Measurements from ENCODE around the gene LRCH1. TPM values are rescaled to one million over a fixed set of nuclear protein-coding genes. Genes with fewer than 3 reads are reported as not detected.

LRCH1 gene
- polyA plus RNA-seq, 1 of the 3 experiments (the other 2 are of a cell fraction) = 5.5 TPM

- Histone ChIP-seq H3K4me3 (ENCODE audit: low read depth in 2 of 2, low read length in 1 of 2) (no peak overlapping the region), H3K4me2 (no peak overlapping the region), H3K36me3 (replicated peaks in 1 of 2; ENCODE audit: control insufficient read depth in 1 of 2, insufficient read depth in 2 of 2, low read length in 1 of 2) (peaks cover 0 to 4% of the 10 kb centered on the region in 2 experiments), H3K4me1 (ENCODE audit: control insufficient read depth in 1 of 2, insufficient read depth in 2 of 2, low read depth in 1 of 2, low read length in 1 of 2) (peaks cover 0 to 15% of the 10 kb centered on the region in 2 experiments; a peak in 1 of 4 replicates), H3K27ac (ENCODE audit: low read depth in 2 of 2, low read length in 1 of 2) (no peak overlapping the region), H3K9me3 (no peaks in the 10 kb centered on the region), H3F3A (replicated peaks; ENCODE audit: insufficient read depth) (peaks cover 7% of the 10 kb centered on the region), H3K27me3 (ENCODE audit: insufficient read depth) (no peaks in the 10 kb centered on the region), H3K9me2 (no peaks in the 10 kb centered on the region), H3K79me2 (ENCODE audit: insufficient read depth) (peaks cover 99% of the 10 kb centered on the region), H2AFZ (ENCODE audit: low read depth) (no peak overlapping the region), H4K20me1 (ENCODE audit: insufficient read depth) (peaks cover 78% of the 10 kb centered on the region), H3K9ac (no peak overlapping the region)
- TF ChIP-seq USF2 (IDR thresholded peaks at IDR 0.05; ENCODE audit: borderline replicate concordance, low read depth, low read length) (no peak), JUND (IDR thresholded peaks at IDR 0.05) (no peak), RCOR1 (IDR thresholded peaks at IDR 0.05; ENCODE audit: low read length) (no peak), SIN3A (IDR thresholded peaks at IDR 0.05; ENCODE audit: borderline replicate concordance, low read depth, low read length) (no peak), TEAD4 (IDR thresholded peaks at IDR 0.05; ENCODE audit: borderline replicate concordance, insufficient read depth) (no peak), RFX5 (IDR thresholded peaks at IDR 0.05; ENCODE audit: low read length) (no peak)
- WGBS (ENCODE audit: low lambda C conversion rate) = 100% methylated on average over 2 of the region's 2 CpGs
- ChIA-PET POLR2A (no interaction called here), CTCF (interaction anchor here (2.6 kb wide), 1 partner anchor 10 kb away, joined by 13 read pairs; the partner anchor contains the start of gene LRCH1)
- no peak for DNase-seq
Observed at GRCh38 chr13:46562152-46562551, 9.2 kb downstream of the LRCH1 start.

- ChIA-PET POLR2A (no interaction called here), CTCF (interaction anchor here (0.9 to 2.6 kb wide), 2 partner anchors 11 to 159 kb away, joined by 3 to 13 read pairs; partner anchors contain the start of gene LRCH1)
- H3K9ac ChIP-seq = no peak overlapping the region
- no peak overlapping the region for H3K4me3 ChIP-seq (ENCODE audit: low read depth in 2 of 2, low read length in 1 of 2)
- peaks cover 0 to 15% of the 10 kb centered on the region in 2 experiments; a peak in 1 of 4 replicates for H3K4me1 ChIP-seq (ENCODE audit: control insufficient read depth in 1 of 2, insufficient read depth in 2 of 2, low read depth in 1 of 2, low read length in 1 of 2)
- no peaks in the 10 kb centered on the region for H3K27me3 ChIP-seq (ENCODE audit: insufficient read depth)
- WGBS (ENCODE audit: low lambda C conversion rate) = 95% methylated on average over 5 of the region's 5 CpGs
- peaks cover 99% of the 10 kb centered on the region for H3K79me2 ChIP-seq (ENCODE audit: insufficient read depth)
- no peaks in the 10 kb centered on the region for H3K9me3 ChIP-seq
- peaks cover 7% of the 10 kb centered on the region for H3F3A ChIP-seq (replicated peaks; ENCODE audit: insufficient read depth)
- DNase-seq = no peak
- peaks cover 0 to 4% of the 10 kb centered on the region in 2 experiments for H3K36me3 ChIP-seq (replicated peaks in 1 of 2; ENCODE audit: control insufficient read depth in 1 of 2, insufficient read depth in 2 of 2, low read length in 1 of 2)
- H4K20me1 ChIP-seq (ENCODE audit: insufficient read depth) = peaks cover 78% of the 10 kb centered on the region
- H3K9me2 ChIP-seq = no peaks in the 10 kb centered on the region
- H3K27ac ChIP-seq (ENCODE audit: low read depth in 2 of 2, low read length in 1 of 2) = no peak overlapping the region
- no peak overlapping the region for H3K4me2 ChIP-seq
- no peak for TF ChIP-seq TAF1 (IDR thresholded peaks at IDR 0.05; ENCODE audit: borderline replicate concordance, low read depth, low read length)
- TF ChIP-seq NFIC (IDR thresholded peaks at IDR 0.05; ENCODE audit: borderline replicate concordance) = no peak
- TF ChIP-seq TCF12 (IDR thresholded peaks at IDR 0.05) = no peak
- TF ChIP-seq RAD21 (IDR thresholded peaks at IDR 0.05; ENCODE audit: low read length) = no peak
- TF ChIP-seq ELF1 (IDR thresholded peaks at IDR 0.05) = no peak
- no peak for TF ChIP-seq USF2 (IDR thresholded peaks at IDR 0.05; ENCODE audit: borderline replicate concordance, low read depth, low read length)
- TF ChIP-seq TEAD4 (IDR thresholded peaks at IDR 0.05; ENCODE audit: borderline replicate concordance, insufficient read depth) = no peak
- TF ChIP-seq EP300 (IDR thresholded peaks at IDR 0.05; ENCODE audit: borderline replicate concordance in 1 of 2, low read depth in 1 of 2, low read length in 1 of 2) = no peak
- no peak for TF ChIP-seq NRF1 (IDR thresholded peaks at IDR 0.05; ENCODE audit: low read depth, low read length)
- TF ChIP-seq RFX5 (IDR thresholded peaks at IDR 0.05; ENCODE audit: low read length) = no peak
- TF ChIP-seq MXI1 (IDR thresholded peaks at IDR 0.05; ENCODE audit: low read depth, low read length) = no peak
- no peak overlapping the region for H2AFZ ChIP-seq (ENCODE audit: low read depth)
Observed at GRCh38 chr13:46562581-46562980, 9.6 kb downstream of the LRCH1 start.

Data from SK-N-SH (cell line).